Measurements from ENCODE around the gene PLPP2.

The PLPP2 gene

DNA sequence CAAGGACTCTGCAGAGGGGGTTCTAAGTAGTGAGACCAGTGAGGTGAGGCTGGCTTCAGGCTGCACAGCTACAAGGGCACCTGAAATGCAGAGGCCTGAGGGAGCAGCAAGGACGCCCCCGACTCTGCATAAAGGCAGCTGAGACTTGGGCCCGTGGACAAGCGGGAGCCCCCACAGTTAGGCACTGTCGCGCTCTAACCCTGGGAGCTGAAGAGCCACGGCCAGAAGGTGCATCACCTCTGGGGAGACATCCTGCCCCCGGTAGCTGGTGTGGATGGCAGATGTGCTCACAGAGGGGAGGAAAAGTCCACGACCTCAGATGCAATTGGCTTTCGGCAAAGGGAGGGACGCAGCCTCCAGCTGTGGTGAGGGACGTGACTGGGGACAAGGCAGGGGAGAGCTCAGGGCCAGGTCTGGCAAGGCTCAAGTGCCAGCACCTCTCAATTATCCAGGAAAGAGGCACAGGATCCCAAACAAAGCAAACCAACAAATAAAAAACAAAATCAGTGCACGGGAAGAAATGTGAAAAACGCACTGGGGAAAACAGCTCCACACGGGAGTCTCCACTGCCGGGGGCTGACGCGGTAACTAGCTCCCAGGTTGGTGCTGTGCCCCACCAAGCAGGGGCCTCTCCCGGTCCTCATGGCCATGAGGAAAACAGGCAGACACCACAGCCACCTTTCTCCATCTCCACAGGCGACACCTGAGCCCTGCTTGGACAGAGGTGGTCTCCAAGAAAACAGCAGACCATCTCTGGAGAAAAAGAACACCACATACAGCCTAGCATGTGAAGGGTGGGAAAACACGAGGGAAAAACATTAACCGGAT, 23.0 kb upstream of the PLPP2 start:
- DNase-seq (ENCODE audit: low spot score): no peak

DNA sequence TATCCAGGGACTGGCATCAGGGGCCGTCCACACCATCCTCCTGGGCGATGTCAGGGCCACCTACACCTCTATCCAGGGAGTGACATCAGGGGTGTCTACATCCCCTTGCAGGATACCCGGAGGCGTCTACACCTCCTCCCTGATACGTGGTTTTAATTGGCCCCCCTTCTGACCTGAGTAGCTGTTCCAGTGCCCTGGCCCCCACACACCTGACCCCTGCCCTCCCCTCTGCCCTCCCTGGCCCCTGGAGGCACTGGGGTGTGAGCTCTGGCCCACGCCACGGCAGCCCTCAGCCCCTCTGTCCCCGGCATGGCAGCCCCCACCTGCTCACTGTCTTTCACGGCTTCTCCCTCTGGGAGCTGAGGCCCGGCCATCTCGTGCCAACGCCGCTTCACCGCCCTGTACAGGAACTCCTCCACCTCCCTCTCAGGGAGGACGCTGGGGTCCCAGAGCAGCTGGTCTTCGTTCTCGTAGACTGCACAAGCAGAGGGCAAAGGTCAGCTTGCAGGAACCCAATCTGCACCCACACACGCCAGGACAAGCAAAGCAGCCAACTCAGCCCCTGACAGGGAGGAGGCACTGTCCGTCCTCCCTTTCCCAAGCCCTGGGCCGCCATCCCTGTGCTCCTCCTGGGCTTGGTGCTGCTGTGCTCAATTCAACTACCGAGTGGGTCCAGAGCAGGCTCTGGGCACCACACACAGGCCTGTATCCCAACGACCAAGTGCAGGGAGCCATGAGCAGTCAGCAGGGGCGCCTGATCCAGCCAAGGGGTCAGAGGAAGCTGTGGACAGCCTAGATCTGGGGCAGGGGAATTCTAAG, 22.2 kb upstream of the PLPP2 start:
- no peak for DNase-seq (ENCODE audit: low spot score)

DNA sequence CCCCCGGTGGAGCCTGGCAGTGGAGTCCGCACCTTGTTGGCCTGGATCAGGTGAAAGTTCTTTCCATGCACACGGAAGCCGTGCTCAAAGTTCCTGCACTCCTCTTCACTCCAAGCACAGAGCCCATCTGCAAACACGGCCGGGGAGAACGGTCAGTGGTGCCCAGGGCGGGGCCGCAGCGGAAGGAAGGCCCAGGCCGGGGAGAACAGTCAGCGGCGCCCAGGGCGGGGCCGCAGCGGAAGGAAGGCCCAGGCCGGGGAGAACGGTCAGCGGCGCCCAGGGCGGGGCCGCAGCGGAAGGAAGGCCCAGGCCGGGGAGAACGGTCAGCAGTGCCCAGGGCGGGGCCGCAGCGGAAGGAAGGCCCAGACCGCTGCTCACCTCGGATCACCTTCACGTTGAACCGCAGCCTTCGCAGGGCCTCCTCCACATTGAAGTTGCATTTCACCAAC, 20.6 kb upstream of the PLPP2 start:
- DNase-seq (ENCODE audit: low spot score): no peak

DNA sequence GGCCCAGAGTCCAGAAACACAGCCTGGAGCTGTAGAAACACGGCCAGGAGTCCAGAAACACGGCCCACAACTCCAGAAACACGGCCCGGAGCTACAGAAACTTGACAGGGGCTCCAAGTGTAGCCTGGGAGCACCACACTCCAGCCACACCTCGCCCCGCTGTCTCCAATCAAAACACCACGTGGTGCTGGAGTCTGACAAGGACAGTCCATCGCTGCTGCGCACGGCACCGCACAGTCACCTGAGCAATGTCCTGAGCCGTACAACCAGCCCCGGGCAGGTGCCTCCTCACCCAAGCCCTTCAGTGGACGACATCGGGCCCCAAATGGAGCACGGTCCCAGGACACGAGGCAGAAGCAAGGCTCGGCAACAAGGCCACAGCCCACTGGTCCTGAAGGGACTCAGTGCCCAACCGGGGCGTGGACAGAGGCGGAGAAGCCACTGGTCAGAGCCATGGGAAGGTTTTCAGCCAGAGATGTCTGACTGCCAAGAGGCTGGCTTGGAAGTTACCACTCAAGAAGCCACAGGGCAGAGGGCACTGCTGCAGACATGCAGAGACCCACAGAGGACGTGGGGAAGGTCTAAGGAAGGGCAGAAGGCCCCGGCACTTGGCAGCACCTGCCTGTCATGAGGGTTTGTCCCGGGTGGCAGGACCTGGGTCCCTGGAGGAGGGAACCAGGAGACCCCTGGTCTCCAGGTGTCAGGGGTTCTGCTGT, 19.7 kb upstream of the PLPP2 start:
- DNase-seq (ENCODE audit: low spot score): no peak

DNA sequence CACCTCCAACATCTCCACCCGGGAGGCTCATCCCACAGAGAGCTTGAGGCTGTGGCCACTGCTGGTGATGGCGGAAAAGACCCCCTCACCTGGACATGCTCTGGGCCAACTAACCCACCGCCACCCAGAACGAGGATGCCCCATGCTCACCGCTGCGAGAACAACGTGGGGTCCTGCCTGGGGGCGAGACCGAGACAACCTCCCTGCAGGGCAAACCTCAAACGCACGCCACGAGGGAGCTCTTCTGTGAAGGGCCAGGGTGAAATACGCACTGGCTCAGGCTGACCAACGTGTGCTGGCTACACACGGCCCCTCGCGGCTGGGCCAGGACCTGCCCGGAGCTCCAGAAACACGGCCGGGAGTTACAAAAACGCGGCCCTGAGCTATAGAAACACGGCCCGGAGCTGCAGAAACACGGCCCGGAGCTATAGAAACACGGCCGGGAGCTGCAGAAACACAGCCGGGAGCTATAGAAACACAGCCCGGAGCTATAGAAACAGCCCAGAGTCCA, 19.0 kb upstream of the PLPP2 start:
- DNase-seq (ENCODE audit: low spot score): no peak

DNA sequence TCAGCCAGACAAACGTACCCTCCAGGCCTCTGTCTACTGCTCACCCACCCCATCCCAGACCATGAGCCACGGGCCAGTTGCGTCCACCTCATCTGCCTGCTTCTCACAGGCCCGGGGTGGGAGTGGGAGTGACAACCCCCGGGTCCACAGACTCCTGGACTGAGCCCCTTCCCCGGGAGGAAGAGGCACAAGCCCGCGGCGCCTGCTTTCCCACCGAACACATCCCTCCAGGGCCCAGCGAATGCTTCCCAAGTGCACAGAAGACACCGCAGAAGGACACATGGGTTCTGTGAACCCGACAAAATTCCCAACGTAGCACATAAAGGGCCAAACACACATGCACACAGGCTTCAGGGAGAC, 18.0 kb upstream of the PLPP2 start:
- DNase-seq (ENCODE audit: low spot score): no peak

DNA sequence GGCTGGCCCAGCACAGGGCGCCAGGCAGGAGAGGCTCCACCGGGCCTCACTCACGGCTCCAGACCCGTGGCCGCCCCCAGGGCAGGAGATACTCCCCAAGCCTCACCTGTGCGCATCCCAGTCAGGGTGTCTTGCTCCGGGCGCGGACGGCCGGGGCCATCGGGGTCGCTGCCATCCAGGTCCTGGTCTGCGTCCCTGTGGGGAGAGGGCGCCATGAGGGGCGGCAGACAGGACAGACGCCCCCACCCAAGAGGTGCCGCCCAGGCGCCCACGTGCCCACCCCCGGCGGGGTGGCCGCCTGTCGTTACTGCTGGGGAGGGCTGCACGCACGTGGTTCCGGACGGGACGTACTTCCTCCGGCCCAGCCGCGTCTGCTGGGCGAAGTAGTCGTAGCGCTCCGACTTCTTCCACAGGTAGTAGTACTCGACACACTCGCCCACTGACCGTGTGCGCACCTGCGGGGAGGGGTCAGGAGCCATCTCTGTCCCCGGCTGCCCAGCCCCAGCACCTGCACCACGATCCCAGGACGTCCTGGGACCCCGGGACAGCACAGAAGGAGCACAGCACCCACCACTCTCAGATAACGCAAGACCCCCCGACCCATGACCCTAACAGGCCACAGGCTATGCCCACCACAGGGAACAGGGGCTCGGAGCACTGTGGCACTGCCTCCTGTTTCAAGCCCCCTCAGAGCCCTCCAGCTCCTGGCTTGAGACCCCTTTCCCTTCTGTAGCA, 17.4 kb upstream of the PLPP2 start:
- no peak for DNase-seq (ENCODE audit: low spot score)

DNA sequence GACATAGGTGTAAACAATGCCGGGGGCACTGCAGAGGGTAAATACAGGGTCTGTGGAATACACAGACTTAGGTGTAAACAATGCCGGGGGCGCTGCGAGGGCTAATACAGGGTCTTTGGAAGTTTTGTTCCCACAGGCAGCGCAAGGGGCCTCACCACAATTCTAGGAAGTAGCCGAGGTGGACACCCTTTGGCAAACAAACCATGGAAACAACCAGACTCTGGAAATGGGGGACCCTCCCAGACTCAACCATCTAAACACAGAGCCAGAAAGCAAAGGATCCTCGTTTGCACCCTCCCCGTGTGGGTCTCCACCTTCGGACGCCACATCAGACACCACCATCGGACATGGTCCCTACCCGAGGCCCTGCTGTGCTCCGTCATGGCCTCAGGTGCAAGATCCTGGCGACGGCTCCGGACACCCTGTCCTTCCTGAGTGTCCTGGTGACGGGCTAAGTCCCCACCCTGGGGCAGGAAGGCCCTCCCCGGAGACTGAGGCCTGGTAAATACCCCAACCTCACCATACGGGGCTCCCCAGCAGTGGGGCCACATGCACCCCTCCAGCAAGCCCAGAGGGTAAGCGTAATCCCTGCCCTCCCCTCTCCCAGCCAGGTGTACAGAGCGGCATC, 16.7 kb upstream of the PLPP2 start:
- DNase-seq (ENCODE audit: low spot score): no peak

DNA sequence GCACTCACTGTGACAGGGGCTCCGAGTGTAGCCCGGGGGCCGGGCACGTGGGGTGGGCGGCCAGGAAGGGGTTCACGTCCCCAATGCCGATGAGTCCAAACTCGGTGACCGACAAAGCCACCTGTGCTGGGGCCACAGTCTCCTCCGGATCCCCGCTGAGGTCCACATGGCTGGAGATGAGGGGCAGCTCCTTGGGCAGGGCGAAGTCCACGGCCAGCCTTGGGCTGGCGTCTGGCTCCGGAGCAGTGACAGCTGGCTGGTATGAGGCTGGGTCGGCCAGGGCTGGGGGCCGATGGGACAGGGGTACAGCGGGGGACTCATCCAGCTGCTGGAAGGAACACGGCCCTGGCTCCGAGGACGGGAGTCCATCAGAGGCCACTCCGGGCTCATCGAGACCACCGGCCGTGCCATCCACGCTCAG, 15.9 kb upstream of the PLPP2 start:
- no peak for DNase-seq (ENCODE audit: low spot score)

DNA sequence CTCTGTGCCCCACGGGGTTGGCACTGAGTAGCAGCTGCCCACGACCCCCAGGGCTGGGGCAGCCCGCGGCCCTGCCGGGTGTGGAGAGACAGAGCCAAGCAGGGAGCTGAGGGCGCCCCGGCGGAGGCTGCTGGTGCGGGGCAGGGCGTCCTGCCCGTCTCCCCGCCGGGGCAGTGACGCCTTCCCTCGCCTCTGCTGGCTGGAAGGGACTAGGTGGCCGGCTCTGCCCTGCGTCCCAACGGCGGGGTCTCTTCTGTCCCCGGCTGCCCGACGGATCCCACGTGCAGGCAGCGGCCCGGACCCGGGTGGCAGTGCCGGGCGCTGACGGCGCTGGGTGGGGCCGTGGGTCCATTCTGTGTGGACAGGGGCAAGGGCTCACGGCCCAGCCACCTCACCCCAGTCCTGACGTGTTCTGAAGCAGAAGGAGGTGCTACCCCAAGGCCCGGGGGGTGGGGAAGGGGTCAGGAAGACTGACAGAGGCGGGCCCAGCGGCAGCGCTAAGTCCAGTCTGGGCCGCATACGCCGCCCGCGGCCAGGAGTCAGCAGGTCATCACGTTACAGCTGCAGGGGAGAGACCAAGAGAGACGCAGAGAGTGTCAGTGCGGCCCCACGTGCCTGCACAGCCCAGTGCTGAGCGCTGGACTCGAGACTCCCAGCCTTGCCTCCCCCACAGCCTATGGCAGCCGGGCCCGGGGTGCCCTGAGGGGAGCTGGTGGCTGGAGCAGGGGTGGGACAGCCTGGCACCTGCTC, 15.1 kb upstream of the PLPP2 start:
- no peak for DNase-seq (ENCODE audit: low spot score)

DNA sequence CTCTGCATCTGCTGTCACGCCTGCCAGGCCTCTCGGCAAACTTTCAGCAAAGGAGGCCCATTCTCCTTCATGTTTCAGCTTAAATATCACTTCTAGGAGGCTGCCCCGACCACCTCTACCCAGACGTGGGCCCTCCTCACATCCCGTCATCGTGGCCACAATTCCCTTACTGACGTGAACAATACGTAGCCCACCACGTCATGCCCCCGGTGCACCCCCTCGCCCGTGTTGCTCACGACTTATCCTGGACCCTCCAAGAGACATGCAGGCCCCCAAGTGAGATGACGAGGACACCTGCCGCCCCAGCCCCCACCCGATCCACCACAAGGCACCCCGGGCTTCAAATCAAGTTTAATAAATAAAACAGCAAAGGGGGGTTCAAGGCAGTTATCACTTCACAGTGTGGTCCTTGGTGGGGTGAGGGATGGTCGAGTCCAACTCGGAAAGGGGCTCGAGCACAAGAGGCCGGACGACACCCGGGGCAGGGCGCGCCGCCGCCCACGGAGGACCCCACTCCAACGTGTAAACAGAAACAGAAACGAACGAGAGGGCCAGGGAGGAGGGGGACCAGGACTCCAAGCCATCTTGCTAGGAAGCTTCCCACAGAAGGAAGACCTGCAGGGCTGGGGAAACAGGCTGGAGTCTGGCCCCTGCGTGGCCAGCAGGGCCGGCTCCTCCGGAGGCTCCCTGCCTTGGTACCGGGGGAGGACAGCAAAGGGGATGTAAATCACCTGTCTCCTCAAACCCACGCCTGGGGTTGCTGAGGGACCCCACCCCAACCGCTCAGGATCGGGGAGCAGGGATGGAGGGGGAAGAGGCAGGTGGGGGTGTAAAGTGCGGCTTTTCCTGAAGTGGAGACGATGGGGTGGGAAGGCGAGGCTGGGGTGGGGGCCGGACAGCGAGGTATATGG, 14.3 kb upstream of the PLPP2 start:
- DNase-seq (ENCODE audit: low spot score): no peak

DNA sequence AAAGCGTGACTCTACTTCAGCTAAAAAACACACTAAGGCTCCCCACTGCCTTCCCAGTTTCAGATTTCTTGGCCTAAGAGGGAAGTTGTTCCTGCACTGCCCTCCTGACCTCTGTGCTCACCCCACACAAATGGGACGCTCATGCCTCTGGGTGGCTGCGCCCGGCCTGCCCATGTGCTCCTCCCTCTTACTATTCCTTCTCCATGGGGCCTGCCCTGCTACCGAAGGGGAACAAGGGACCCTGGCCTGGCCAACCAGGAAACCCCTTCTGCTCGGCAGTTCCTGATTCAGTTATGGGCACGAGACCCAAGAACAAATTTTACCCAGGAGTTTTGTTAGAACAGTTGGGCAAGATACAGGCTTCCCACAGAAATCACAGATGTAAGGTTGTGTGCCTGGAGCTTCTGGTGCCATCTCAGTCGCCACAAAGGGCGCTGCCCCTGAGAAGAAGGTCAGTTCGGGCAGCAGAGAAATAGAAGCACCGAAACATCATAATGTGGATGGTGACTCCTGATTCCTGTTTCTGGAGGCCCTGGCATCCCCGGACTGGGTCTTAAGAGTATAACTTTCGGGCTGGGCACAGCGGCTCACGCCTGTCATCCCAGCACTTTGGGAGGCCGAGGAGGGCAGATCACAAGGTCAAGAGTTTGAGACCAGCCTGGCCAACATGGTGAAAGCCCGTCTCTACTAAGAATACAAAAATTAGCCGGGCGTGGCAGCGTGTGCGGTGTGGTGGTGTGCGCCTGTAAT, 5.4 kb upstream of the PLPP2 start:
- DNase-seq (ENCODE audit: low spot score): no peak

DNA sequence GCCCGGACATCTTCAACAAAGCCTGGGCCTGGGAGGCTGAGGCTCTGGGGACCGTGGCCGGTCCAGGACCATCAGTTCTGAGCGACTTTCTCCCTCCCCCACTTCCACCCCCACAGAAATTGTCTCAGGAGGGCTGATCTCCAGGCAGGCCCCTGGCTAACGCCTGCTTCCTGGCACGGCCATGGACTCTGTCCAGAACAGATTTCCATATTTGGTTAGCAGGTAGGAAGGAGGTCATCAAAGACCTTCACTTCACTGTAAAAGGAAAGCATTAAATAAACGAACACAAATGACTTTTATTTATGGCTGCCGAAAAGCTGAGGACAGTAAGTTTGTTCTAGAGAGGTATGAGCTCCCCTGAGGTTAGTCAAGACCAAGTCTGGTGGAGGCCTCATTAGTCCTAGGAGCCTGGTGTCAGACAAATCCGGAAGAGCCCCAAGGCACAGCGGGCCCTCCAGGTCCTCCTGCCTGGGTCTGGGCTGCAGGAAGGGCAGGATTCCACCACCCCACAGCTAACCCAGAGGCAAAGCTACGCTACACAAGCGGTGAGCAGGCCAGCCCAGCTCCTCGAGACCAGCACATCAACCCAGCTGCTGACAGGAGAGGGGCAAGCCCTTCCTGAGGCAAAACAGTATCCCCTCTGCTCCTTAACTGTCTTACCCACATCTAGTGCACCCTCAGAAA, 4.6 kb upstream of the PLPP2 start:
- no peak for DNase-seq (ENCODE audit: low spot score)

DNA sequence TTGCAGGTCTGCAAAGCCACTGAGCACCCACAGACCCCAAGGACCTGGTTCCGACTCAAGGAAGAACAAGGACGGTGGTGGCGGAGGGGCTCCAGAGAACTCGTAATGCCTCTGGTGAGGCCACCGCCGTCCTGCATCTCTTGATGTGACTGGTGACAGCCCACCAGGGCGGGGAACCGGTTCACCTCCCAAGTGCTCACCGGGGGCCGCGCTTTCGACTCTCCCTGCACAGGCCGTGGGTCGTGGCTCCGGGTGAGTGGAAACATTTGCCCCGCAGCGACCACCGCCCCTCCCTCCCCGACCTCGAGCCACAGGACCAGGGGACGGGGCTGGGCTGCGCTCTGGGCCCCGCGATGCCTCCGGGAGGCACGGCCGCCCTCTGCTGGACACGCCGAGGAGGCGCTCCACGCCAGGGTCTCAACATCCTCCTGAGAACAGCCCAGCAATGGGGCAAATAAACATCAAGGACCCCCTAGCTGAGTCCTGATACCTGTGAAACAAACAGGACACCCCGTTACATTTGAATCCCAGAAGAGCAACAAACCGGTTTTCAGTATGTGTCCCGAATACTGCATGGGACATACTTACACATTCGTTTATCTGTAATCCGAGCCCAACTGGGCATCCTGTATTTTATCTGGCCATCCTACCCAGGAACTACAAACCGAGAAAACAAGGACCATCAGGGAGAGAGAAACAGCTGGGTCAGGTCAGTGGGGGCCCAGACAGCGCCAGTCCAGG, 3.9 kb upstream of the PLPP2 start:
- DNase-seq (ENCODE audit: low spot score): no peak

DNA sequence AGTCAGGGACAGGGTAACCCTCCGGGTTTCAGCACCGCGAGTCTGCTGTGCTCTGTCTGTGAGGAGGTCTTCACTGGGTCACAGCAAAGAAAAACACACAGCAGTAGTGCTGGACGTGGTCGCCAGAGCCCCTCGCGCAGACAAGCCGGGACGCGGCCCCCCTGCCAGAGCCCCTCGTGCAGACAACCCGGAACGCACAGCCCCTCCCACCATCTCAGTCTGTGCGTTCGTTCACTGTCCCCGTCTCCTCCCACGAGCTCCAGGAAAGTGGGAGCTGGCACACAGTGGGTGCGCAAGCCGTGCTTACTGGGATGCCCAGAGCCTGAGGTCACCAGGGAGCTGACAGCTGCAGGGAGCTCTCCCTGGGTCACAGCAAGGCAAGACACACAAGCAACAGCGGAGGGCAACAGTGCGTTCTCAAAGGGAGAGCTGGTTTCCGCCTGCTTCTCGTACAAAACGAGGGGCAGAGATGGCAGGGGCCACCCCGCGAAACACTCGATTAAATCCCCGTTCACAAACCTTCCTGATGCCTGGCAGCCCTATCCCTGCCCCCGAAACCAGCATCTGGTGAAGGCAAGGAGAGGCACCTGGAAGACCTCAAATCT, 3.2 kb upstream of the PLPP2 start:
- no peak for DNase-seq (ENCODE audit: low spot score)

DNA sequence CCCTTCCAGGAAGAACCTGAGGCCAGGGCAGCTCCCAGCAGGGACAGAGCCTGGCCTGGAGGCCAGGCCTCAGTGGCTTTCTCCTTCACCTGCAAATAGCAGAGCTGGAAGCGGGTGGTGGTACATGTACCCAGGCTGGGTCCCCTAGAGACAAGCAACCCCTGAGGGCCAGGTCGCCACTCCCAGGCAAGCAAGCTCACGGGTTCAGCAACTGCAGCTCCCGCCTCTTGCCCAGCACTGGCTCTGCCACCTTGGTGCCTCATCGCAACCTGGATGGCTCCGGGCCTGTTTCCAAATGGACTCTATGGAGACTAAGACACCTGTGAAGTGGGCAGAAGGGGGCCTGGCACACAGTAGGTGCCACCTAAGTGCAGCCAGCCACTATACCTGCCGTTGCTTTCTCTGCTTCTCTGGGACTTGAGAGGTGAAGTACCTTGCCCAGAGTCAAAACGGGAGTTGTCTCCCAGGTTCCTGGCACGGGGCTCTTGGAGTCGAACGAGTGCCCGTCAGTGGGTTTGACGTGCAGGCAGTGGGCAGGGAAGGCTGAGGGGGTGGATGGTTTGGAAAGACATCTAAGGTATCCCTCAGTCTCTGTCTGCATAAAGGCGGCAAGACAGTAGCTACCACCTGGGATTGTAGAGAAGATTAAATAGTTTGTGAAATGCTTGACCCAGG, 2.4 kb upstream of the PLPP2 start:
- no peak for DNase-seq (ENCODE audit: low spot score)
